Neural cell (in vitro differentiated cells): ENCODE measurements around the gene ASCC1. TPM values are rescaled to one million over a fixed set of nuclear protein-coding genes. Genes with fewer than 3 reads are reported as not detected.
A peak's percentile ranks its signal among the peaks of the same experiment; 100 is the strongest.

ENCODE experiments used
- H2AFZ ChIP-seq: fragments of 200-600, 300-800 bp; sonication (generic), shearing (Covaris generic); 2 replicates; pipeline ENCODE4 v1.6.0; 2014; ENCODE audit warnings: low read depth, mild to moderate bottlenecking, antibody characterized with exemption, low read length, moderate library complexity
- H3F3A ChIP-seq: fragments of 200-600 bp; shearing (Covaris generic); 2 replicates; pipeline ENCODE4 v1.6.1; 2016; ENCODE audit warnings: mild to moderate bottlenecking, moderate library complexity, mixed read lengths, antibody characterized with exemption, low read length; ENCODE audit not compliant: insufficient read depth, poor library complexity, severe bottlenecking
- H3K27ac ChIP-seq: fragments of 200-600, 300-800 bp; sonication (generic), shearing (Covaris generic); 2 replicates; pipeline ENCODE4 v1.5.1; 2014; ENCODE audit warnings: mild to moderate bottlenecking, low read length, moderate library complexity
- H3K27me3 ChIP-seq: fragments of 300-800, 200-600 bp; sonication (generic), shearing (Covaris generic); 2 replicates; pipeline ENCODE4 v1.6.0; 2014; ENCODE audit warnings: mild to moderate bottlenecking, low read depth, low read length, moderate library complexity; ENCODE audit not compliant: insufficient read depth
- H3K36me3 ChIP-seq: fragments of 300-800, 200-600 bp; sonication (generic), shearing (Covaris generic); 2 replicates; pipeline ENCODE4 v1.5.1; 2014; ENCODE audit warnings: mild to moderate bottlenecking, antibody characterized with exemption, low read length, moderate library complexity; ENCODE audit not compliant: insufficient read depth
- H3K4me2 ChIP-seq: fragments of 300-800, 200-600 bp; sonication (generic), shearing (Covaris generic); 2 replicates; pipeline ENCODE4 v1.6.0; 2014; ENCODE audit warnings: mild to moderate bottlenecking, low read length
- H3K4me3 ChIP-seq: fragments of 300-800, 200-600 bp; sonication (generic), shearing (Covaris generic); 2 replicates; pipeline ENCODE4 v1.5.1; 2014; ENCODE audit warnings: mild to moderate bottlenecking, low read length, moderate library complexity
- H3K79me2 ChIP-seq: fragments of 200-600 bp; shearing (Covaris generic); replicated peaks from 2 replicates; pipeline ENCODE4 v1.6.0; 2014; ENCODE audit warnings: mild to moderate bottlenecking, low read length, moderate library complexity; ENCODE audit not compliant: insufficient read depth
- H3K9ac ChIP-seq: fragments of 300-800, 200-600 bp; sonication (generic), shearing (Covaris generic); 2 replicates; pipeline ENCODE4 v1.6.1; 2016; ENCODE audit warnings: mild to moderate bottlenecking, low read length, mixed read lengths
- H3K9me2 ChIP-seq: fragments of 200-600 bp; shearing (Covaris generic); 2 replicates; pipeline ENCODE4 v1.6.1; 2016; ENCODE audit warnings: mild to moderate bottlenecking, low read length, mixed read lengths; ENCODE audit not compliant: insufficient read depth
- H3K9me3 ChIP-seq: fragments of 200-600, 300-800 bp; sonication (generic), shearing (Covaris generic); 2 replicates; pipeline ENCODE4 v1.6.1; 2016; ENCODE audit warnings: mild to moderate bottlenecking, mixed run types, low read length, moderate library complexity, mixed read lengths
- H4K20me1 ChIP-seq: fragments of 200-600 bp; shearing (Covaris generic); 2 replicates; pipeline ENCODE4 v1.6.1; 2016; ENCODE audit warnings: mild to moderate bottlenecking, mixed run types; ENCODE audit not compliant: insufficient read depth
- CTCF ChIP-seq: fragments of 450-650 bp; IDR thresholded peaks from 2 replicates; pipeline ENCODE4 v1.5.1; 2014; ENCODE audit warnings: antibody characterized with exemption, mild to moderate bottlenecking, moderate library complexity; ENCODE audit not compliant: poor library complexity, severe bottlenecking
- EP300 ChIP-seq: fragments of 450-650 bp; conservative IDR thresholded peaks from 2 replicates; pipeline ENCODE4 v1.6.1; 2014; ENCODE audit warnings: antibody characterized with exemption, mild to moderate bottlenecking, moderate library complexity; ENCODE audit not compliant: poor library complexity, severe bottlenecking
- EZH2 ChIP-seq: fragments of 200-600, 300-800 bp; shearing (Covaris generic), sonication (generic); IDR thresholded peaks from 2 replicates; pipeline ENCODE4 v1.6.1; 2014; ENCODE audit warnings: antibody characterized with exemption, low read length, borderline replicate concordance, mild to moderate bottlenecking; ENCODE audit not compliant: insufficient read depth, poor library complexity, severe bottlenecking
- MXI1 ChIP-seq: fragments of 450-650 bp; conservative IDR thresholded peaks from 2 replicates; pipeline ENCODE4 v1.6.1; 2014; ENCODE audit warnings: antibody characterized with exemption, mild to moderate bottlenecking; ENCODE audit not compliant: poor library complexity, severe bottlenecking
- POLR2AphosphoS5 ChIP-seq: IDR thresholded peaks from 2 replicates; pipeline ENCODE4 v1.6.1; 2012
- RAD21 ChIP-seq: fragments of 450-650 bp; conservative IDR thresholded peaks from 2 replicates; pipeline ENCODE4 v1.6.1; 2014; ENCODE audit warnings: antibody characterized with exemption, mild to moderate bottlenecking, moderate library complexity
- SMC3 ChIP-seq: fragments of 450-650 bp; conservative IDR thresholded peaks from 2 replicates; pipeline ENCODE4 v1.6.1; 2014; ENCODE audit warnings: antibody characterized with exemption, mild to moderate bottlenecking, moderate library complexity; ENCODE audit not compliant: poor library complexity
- TAF1 ChIP-seq: IDR thresholded peaks from 2 replicates; pipeline ENCODE4 v1.6.1; 2012; ENCODE audit warnings: low read depth
- polyA plus RNA-seq: library from polyadenylated mRNA; depleted of rRNA; stranded (reverse); fragments of >200 nt; gene quantifications from 2 replicates; pipeline ENCODE4 v1.2.3, GENCODE V29; 2014
- TF ChIP-seq, protein P1 (sequence below): IDR thresholded peaks from 2 replicates; pipeline ENCODE4 v1.6.1; 2012; ENCODE audit warnings: borderline replicate concordance

Gene ASCC1
- polyA plus RNA-seq, 1 donor from 2014 or later, result 39.6 TPM

DNA sequence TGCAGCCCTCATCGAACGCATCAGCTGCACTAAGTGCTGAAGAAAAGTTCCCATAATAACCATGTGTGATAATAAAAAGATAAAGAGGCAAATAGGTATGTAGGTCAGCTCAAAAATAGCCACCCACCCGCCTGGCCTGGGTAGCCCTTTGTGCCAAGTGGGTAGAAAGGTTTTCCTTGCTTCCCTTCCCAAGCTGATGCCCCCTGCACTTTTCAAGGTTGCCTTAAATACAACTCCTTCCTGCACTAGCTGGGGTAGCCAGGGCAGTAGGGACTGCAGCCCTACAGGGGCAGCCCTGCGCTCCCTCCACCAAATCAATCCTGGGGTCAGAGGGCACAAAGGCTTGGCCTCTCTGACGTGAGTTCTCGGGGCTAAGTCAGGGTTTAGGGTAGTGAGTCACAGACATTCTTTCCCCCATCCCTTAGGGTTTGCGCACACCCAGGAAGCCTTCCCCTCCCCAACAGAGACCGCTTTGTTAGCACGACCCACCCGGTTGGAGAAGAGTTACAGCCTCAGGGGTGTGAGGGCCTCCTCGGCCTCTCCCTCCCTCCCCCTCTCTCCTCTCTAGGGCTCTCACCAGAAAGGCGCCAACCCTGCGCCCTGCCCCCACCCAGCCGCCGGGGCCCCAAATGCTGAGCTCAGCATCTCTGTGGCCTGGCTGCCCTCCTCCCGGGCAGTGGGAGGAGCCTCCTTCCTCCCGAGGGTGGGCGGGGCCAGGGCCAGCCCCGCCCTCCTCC lies 44.3 kb upstream of the ASCC1 start:
- Histone ChIP-seq H3K9me2 (no peaks in the 10 kb centered on the region), H4K20me1 (no peaks in the 10 kb centered on the region), H3F3A (peaks cover 3% of the 10 kb centered on the region), H3K9me3 (no peaks in the 10 kb centered on the region), H3K4me2 (peak overlapping the region; percentile 45), H3K27me3 (no peaks in the 10 kb centered on the region), H2AFZ (peak overlapping the region; percentile 85), H3K27ac (peak overlapping the region; percentile 60), H3K79me2 (no peaks in the 10 kb centered on the region), H3K36me3 (no peaks in the 10 kb centered on the region), H3K4me3 (peak overlapping the region; percentile 68), H3K9ac (peak overlapping the region; percentile 70)
- TF ChIP-seq MXI1 (no peak), TAF1 (peak; percentile 57), POLR2AphosphoS5 (peak; percentile 49)

DNA sequence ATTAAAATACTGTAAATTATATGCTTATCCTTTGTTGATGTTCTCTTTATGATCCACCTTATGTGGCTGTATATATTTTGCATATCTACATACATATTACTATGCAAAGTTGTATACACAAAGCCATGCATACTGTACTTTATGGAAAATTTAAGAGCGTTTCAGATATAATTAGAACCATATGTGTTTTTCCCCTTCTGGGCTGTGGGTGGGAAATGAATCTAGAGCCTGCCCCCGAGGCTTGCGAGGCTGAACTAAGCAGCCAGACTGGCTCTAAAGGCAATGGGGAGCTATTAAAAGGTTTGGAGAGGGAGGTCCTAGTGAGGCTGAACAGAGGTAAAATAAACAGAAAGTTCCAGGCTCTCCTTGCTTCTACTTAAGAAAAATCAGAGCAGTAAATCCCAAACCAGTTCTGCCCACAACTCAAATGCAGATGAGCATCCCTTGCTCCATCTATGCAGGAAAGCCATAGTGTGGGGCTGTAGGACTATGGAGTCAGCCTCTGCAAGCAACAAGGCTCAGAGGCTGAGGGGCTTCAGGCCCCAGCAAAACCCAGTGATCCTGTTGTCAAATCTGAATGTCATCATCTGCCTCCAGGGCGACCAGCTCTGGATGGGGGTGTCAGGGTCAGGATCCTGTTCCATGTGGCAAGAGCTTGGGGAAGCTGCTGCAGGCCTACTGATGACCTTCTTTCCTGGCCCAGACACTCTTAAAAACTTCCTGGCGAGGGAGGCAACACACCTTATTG lies 43.6 kb upstream of the ASCC1 start:
- Histone ChIP-seq H3K9ac (no peak overlapping the region), H3K79me2 (no peaks in the 10 kb centered on the region), H4K20me1 (no peaks in the 10 kb centered on the region), H3F3A (peaks cover 3% of the 10 kb centered on the region), H3K4me2 (peak overlapping the region; percentile 0), H3K9me2 (no peaks in the 10 kb centered on the region), H3K36me3 (no peaks in the 10 kb centered on the region), H2AFZ (no peak overlapping the region), H3K27me3 (no peaks in the 10 kb centered on the region), H3K4me3 (peak overlapping the region; percentile 68), H3K9me3 (no peaks in the 10 kb centered on the region), H3K27ac (peak overlapping the region; percentile 60)
- TF ChIP-seq MXI1 (no peak), EP300 (no peak), RAD21 (no peak), EZH2 (no peak), POLR2AphosphoS5 (no peak), CTCF (no peak), SMC3 (no peak), TAF1 (no peak)
- TF ChIP-seq, protein P1, sequence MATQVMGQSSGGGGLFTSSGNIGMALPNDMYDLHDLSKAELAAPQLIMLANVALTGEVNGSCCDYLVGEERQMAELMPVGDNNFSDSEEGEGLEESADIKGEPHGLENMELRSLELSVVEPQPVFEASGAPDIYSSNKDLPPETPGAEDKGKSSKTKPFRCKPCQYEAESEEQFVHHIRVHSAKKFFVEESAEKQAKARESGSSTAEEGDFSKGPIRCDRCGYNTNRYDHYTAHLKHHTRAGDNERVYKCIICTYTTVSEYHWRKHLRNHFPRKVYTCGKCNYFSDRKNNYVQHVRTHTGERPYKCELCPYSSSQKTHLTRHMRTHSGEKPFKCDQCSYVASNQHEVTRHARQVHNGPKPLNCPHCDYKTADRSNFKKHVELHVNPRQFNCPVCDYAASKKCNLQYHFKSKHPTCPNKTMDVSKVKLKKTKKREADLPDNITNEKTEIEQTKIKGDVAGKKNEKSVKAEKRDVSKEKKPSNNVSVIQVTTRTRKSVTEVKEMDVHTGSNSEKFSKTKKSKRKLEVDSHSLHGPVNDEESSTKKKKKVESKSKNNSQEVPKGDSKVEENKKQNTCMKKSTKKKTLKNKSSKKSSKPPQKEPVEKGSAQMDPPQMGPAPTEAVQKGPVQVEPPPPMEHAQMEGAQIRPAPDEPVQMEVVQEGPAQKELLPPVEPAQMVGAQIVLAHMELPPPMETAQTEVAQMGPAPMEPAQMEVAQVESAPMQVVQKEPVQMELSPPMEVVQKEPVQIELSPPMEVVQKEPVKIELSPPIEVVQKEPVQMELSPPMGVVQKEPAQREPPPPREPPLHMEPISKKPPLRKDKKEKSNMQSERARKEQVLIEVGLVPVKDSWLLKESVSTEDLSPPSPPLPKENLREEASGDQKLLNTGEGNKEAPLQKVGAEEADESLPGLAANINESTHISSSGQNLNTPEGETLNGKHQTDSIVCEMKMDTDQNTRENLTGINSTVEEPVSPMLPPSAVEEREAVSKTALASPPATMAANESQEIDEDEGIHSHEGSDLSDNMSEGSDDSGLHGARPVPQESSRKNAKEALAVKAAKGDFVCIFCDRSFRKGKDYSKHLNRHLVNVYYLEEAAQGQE, result no peak
